Measurements from ENCODE around the gene TRIM41.

TRIM41 gene

DNA sequence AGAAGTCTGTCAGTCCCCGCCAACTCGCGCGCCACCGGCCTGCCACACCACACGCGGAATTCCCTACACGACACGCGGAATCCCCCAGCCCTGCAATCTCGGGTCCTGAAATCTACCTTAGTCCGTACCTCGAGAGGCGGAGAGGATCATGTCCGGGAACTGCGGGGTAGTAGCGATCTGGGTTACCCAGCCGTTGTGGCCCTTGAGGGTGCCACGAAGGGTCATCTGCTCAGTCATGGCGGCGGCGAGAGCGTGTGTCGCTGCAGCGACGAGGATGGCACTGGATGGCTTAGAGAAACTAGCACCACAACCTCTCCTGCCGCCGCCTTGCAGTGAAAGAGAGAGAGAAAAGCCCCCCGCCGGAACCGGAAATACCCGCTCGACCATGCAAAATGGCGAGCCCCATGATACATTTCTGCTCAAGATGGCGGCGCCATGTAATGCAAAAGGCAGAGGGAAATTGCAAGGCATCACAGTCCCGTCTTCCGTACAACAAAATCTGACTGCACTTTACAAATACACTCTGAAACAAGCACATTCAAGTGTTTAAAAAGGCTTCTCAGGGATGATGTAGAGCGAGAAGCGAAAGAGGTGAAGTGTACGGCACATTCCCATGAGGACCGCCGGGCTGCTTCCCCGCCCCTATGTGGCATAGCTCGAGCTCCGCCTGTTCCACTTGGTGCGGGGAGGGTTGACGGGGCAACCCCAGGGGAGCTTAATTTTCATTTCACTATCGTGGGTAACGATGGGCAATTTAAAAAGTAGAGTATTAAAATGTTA lies 20.7 kb downstream of the TRIM41 start, which contains the start of gene RACK1:
Gene RACK1 (minus strand): TSS at position 343 of the 780 bp plus-strand sequence. CDS start 106 bp downstream, at position 237.
- in situ Hi-C loops (cut with HindIII; ENCODE audit: low pct_unique_long_range_greater_than_20kb, low sequenced_read_pairs) = no loop called here
- TF ChIP-seq JUND (IDR thresholded peaks at IDR 0.05; ENCODE audit: low read depth) = no peak
- peak; percentile 75 to 94 for DNase-seq (ENCODE audit: low read depth in 1 of 2, low spot score in 1 of 2)

DNA sequence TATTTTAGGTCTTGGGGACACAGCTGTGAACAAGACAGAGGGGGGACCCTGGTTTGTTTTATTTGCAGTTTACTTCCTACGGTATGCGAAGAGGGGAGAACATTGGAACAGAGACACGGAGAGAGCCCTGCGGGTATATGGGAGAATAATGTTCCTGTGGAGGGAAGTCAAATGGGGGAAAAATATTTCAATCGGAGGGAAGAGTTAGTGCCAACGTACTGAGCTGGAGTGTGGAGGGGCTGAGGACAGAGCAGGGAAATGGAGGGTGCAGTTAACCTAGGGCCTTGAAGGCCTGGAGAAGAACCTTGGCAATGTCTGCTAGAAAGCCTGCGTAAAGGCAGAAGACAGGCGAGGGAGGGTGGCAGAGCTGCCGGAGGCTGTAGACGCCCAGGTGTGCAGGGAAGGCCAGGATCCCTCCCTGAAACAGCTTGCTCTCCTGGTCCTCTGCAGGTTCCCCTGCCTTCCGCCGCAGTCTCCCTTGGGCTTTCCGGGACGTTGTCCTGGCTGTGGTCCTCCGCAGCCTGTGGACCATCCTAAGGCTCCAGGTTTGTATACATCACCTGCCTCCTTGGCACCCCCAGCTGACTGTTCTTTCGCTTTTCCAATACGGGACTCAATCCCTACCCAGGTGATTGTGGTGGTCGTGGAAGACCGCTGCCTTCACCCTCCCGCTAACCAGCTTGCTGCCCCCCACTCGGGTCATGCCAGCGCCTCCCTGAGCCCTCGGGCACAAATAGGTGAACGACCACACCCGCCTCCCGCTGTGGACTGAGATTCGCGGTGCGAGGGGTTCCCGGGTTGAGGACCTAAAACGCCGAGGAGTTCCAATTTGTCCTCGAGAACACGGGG lies 22.6 kb downstream of the TRIM41 start:
- in situ Hi-C loops (cut with HindIII; ENCODE audit: low pct_unique_long_range_greater_than_20kb, low sequenced_read_pairs) = no loop called here
- no peak for TF ChIP-seq JUND (IDR thresholded peaks at IDR 0.05; ENCODE audit: low read depth)
- DNase-seq (ENCODE audit: low read depth in 1 of 2, low spot score in 1 of 2) = no peak

- no peak for TF ChIP-seq JUND (IDR thresholded peaks at IDR 0.05; ENCODE audit: low read depth)
- DNase-seq (ENCODE audit: low read depth in 1 of 2, low spot score in 1 of 2) = peak; percentile 88 to 89
- in situ Hi-C loops (cut with HindIII; ENCODE audit: low pct_unique_long_range_greater_than_20kb, low sequenced_read_pairs) = no loop called here
Measured at GRCh38 chr5:181246276-181247049, 23.4 kb downstream of the TRIM41 start.

- in situ Hi-C loops (cut with HindIII; ENCODE audit: low pct_unique_long_range_greater_than_20kb, low sequenced_read_pairs) = no loop called here
- no peak for TF ChIP-seq JUND (IDR thresholded peaks at IDR 0.05; ENCODE audit: low read depth)
- no peak for DNase-seq (ENCODE audit: low read depth in 1 of 2, low spot score in 1 of 2)
Measured at GRCh38 chr5:181248277-181248676, 25.2 kb downstream of the TRIM41 start.

GRCh38 chr5:181255276-181255675 lies 32.2 kb downstream of the TRIM41 start:
- in situ Hi-C loops (cut with HindIII; ENCODE audit: low pct_unique_long_range_greater_than_20kb, low sequenced_read_pairs) = no loop called here
- DNase-seq (ENCODE audit: low read depth in 1 of 2, low spot score in 1 of 2) = no peak
- TF ChIP-seq JUND (IDR thresholded peaks at IDR 0.05; ENCODE audit: low read depth) = no peak

DNA sequence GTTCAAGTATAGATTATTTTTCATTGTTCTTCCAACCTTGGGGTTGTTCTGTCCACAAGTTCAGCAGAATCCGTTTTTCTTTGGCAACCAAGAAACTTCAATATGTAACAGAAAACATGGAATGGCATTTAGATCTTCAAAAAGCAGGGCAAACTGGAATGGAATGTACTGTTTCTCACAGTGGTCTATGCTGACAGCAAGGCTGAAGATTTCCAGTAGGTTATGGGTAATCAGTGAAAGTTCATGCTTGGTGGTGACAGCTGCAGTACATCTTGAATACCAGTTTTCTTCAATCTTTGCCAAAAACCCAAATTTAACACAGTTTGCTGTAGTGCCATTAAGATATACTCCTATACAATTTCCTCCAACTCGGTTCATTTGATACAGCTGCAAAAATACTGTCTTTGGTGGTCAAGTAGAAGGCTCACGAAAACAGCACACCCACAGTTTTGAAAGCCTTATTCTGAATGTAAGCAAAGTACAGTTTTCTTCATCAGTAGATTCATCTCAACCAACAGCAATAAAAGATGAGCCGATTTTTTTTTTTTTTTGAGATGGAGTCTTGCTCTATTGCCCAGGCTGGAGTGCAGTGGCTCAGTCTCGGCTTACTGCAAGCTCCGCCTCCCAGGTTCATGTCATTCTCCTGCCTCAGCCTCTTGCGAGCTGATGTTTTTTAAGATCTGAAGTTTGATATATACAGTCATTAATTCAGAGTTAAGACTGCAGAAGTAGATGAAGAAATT lies 32.9 kb downstream of the TRIM41 start:
- in situ Hi-C loops (cut with HindIII; ENCODE audit: low pct_unique_long_range_greater_than_20kb, low sequenced_read_pairs) = no loop called here
- no peak for TF ChIP-seq JUND (IDR thresholded peaks at IDR 0.05; ENCODE audit: low read depth)
- no peak for DNase-seq (ENCODE audit: low read depth in 1 of 2, low spot score in 1 of 2)

DNA sequence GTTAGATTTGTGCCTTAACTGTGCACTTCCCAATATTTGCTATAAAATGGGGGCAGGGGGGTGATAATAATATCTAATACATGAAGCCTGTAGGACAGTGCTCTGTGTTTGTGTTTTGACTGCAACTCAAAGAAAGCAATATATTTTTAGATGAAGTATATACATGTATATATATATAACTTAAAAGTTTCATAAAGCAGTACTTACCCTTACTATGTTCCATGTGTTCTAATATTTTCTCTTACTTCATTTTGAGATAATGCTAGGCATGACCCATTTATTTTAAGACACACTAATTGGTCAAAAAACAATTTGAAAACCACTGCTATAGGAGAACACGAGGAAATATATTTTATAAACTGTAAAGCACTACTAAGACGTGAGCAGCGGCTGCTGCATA lies 35.5 kb downstream of the TRIM41 start:
- in situ Hi-C loops (cut with HindIII; ENCODE audit: low pct_unique_long_range_greater_than_20kb, low sequenced_read_pairs) = no loop called here

GRCh38 chr5:181259283-181259682 lies 36.2 kb downstream of the TRIM41 start:
- in situ Hi-C loops (cut with HindIII; ENCODE audit: low pct_unique_long_range_greater_than_20kb, low sequenced_read_pairs) = no loop called here
- no peak for TF ChIP-seq JUND (IDR thresholded peaks at IDR 0.05; ENCODE audit: low read depth)
- no peak for DNase-seq (ENCODE audit: low read depth in 1 of 2, low spot score in 1 of 2)

More for the DNA sequence above, 35.5 kb downstream of the TRIM41 start:
- no peak for DNase-seq (ENCODE audit: low read depth in 1 of 2, low spot score in 1 of 2)
- no peak for TF ChIP-seq JUND (IDR thresholded peaks at IDR 0.05; ENCODE audit: low read depth)

DNA sequence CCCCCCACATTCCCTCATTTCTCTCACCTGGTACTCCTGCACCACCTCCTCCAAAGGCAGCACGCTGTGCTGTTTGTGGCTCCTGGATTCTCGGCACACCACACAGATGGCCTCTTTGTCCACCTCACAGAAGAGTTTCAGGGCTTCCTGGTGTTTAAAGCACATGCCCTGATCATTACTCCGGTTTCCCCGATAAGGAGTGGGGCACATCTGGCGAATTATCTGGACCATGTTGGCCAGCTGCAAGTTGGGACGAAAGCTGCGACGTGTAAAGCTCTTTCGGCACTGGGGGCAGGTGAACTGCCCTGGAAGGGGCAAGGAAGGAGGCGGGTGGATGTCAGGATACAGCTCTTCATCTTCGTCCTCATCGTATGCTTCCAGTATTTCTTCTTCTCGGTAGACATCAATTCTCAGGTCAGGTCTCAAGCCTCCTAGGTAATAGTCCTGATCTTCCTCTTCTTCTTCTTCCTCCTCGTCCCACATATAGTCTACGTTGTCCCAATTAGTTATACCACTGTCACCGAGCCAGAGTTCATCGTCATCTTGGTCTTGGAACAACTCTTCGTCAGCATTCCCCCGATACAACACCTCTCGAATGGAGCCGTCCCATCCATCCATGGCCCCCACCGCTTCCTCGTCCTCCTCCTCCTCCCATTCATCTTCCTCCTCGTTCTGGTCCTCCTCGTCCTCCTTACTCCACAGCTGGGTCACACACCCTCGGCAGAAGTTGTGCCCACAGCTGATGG lies 37.1 kb downstream of the TRIM41 start:
- in situ Hi-C loops (cut with HindIII; ENCODE audit: low pct_unique_long_range_greater_than_20kb, low sequenced_read_pairs) = no loop called here
- TF ChIP-seq JUND (IDR thresholded peaks at IDR 0.05; ENCODE audit: low read depth) = no peak
- DNase-seq (ENCODE audit: low read depth in 1 of 2, low spot score in 1 of 2) = no peak

DNA sequence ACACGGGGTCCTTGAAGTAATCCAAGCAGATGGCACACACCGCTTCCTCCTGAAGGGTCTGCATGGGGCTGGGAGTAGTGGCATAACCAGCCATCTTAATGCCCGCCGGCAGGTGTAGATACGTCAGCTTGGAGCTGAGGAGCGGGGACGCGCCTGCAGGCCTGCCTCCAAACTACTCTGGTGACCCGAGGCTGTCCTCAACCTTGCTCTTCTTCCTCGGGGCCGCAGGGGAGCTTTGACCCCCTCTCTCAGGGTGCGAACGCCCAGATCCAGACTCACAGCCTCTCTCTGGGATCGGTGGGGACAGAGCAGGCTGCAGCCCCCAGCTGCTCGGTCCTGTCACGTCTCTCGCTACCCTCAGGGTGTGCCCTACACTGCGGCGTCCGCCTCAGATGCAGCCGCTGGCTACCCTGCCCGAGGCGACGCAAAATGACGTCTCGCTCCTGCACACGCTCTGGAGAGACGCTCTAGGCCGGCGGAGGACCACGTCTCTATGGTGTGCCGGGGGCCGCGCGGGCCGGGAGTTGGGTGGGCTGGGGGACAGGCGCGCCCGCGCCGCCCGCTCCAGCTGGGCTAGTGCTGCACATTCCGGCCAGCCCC lies 37.7 kb downstream of the TRIM41 start, which contains the start of gene TRIM52:
Gene TRIM52 (minus strand): TSS at position 424 of the 600 bp plus-strand sequence. CDS start 330 bp downstream, at position 94.
- DNase-seq (ENCODE audit: low read depth in 1 of 2, low spot score in 1 of 2) = peak; percentile 44 to 88
- no peak for TF ChIP-seq JUND (IDR thresholded peaks at IDR 0.05; ENCODE audit: low read depth)
- in situ Hi-C loops (cut with HindIII; ENCODE audit: low pct_unique_long_range_greater_than_20kb, low sequenced_read_pairs) = no loop called here

Data from T47D (cell line).